Endothelial cell (in vitro differentiated cells): Measurements from ENCODE around the gene NFE2L2. TPM values are rescaled to one million over a fixed set of nuclear protein-coding genes. Genes with fewer than 3 reads are reported as not detected.
A peak's percentile ranks its signal among the peaks of the same experiment; 100 is the strongest.
"Not testable (repeated sequence)": the region's sequence is repeated elsewhere in the genome, so short reads cannot be mapped to it uniquely, and the experiment has no call there.

Experiments used
- DNase-seq: peaks from one replicate; pipeline ENCODE4 v3.0.0; 2021; ENCODE audit warnings: low spot score
- H3K27ac Mint-ChIP-seq: one replicate; pipeline ENCODE4 v1.8.0; 2021; ENCODE audit warnings: mixed read lengths, inconsistent platforms; ENCODE audit not compliant: unreplicated experiment
- H3K27me3 Mint-ChIP-seq: one replicate; pipeline ENCODE4 v1.8.0; 2021; ENCODE audit warnings: mild to moderate bottlenecking, moderate library complexity, mixed read lengths, inconsistent platforms; ENCODE audit not compliant: unreplicated experiment
- H3K36me3 Mint-ChIP-seq: one replicate; pipeline ENCODE4 v1.8.0; 2021; ENCODE audit warnings: mild to moderate bottlenecking, low read depth, mixed read lengths, inconsistent platforms; ENCODE audit not compliant: unreplicated experiment
- H3K4me1 Mint-ChIP-seq: one replicate; pipeline ENCODE4 v1.8.0; 2021; ENCODE audit warnings: mild to moderate bottlenecking, mixed read lengths, inconsistent platforms; ENCODE audit not compliant: unreplicated experiment
- H3K4me3 Mint-ChIP-seq: one replicate; pipeline ENCODE4 v1.8.0; 2021; ENCODE audit warnings: mild to moderate bottlenecking, mixed read lengths, inconsistent platforms; ENCODE audit not compliant: unreplicated experiment
- H3K9me3 Mint-ChIP-seq: one replicate; pipeline ENCODE4 v1.8.0; 2021; ENCODE audit warnings: mixed read lengths, inconsistent platforms; ENCODE audit not compliant: unreplicated experiment
- long read RNA-seq: library from polyadenylated mRNA; unstranded; transcript quantifications from one replicate; pipeline ENCODE4 v2.0.0, GENCODE V29; 2020; ENCODE audit not compliant: unreplicated experiment
- total RNA-seq: library from RNA; stranded (reverse); fragmentation: NEBNext Ultra II Directional; extraction: Animal tissue kit (Norgen Biotek cat#: 25700); gene quantifications from one replicate; pipeline ENCODE4 v1.2.1, GENCODE V29; 2021; ENCODE audit not compliant: unreplicated experiment
- TF ChIP-seq, protein P1 (sequence below): fragments of 200-600 bp; sonication (generic); IDR thresholded peaks from one replicate; pipeline ENCODE4 v1.5.0; 2021; ENCODE audit warnings: antibody characterized with exemption; ENCODE audit not compliant: unreplicated experiment

NFE2L2 gene
- 50.6 TPM for total RNA-seq
- long read RNA-seq, transcript NFE2L2-201 (5 exons, 2,853 nt) = major isoform, 26 of 32 reads
- long read RNA-seq, partial matches to known transcripts = 1 of 32 reads
- long read RNA-seq, other reads (novel, unspliced or antisense) = 2 of 32 reads

DNA sequence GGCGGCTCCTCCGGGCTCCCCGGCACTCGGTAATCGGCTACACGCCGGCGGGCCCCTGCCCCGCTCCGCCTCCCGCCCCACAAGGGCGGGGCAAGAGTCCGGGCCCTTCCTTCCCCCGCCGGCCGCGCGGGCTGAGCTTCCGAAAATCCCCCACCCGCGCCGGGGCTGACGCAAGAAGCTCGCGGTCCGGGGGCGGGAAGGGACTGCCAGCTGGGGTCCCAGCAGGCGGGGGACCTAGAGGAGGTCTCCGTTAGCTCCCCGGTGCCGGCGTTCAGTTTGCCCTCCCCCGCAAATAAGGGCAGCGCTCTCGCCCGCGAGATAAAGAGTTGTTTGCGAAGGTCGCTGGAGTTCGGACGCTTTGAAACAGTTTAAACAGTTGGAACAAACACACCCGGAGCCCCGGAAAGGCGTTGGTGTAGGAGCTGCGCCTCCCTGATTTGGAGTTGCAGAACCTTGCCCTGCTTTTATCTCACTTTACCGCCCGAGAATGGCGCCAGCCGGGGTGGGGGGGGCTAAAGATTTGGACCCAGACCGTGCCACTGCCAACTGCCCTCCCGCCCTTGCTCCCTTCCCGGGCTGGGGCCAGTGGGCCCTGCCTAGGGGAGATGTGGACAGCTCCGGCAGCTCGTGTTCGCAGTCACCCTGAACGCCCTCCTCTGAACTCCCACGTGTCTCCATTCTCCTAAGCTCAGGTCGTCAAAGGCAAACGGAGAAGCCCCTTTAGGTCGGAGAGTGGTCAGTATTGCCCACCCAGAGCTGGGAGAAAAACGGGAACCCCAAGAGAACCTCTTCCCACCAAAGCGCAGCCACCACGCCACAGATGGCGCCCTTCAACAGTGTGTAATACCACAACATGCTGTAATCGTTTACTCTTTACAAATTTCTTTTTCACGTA lies at the start of gene NFE2L2:
TSS of gene NFE2L2 (minus strand) at position 35 of the 895 bp plus-strand sequence. CDS start 151 bp downstream, outside the sequence.
- peak; percentile 77 for DNase-seq
- Mint-ChIP-seq H3K9me3 (no peaks in the 10 kb centered on the region), H3K4me3 (peak within 1 kb of the TSS; percentile 99), H3K27me3 (peaks cover 6% of the 10 kb centered on the region), H3K36me3 (peaks cover 4% of the 10 kb centered on the region), H3K4me1 (peaks cover 32% of the 10 kb centered on the region), H3K27ac (peak within 1 kb of the TSS; percentile 91)
- TF ChIP-seq, protein P1, sequence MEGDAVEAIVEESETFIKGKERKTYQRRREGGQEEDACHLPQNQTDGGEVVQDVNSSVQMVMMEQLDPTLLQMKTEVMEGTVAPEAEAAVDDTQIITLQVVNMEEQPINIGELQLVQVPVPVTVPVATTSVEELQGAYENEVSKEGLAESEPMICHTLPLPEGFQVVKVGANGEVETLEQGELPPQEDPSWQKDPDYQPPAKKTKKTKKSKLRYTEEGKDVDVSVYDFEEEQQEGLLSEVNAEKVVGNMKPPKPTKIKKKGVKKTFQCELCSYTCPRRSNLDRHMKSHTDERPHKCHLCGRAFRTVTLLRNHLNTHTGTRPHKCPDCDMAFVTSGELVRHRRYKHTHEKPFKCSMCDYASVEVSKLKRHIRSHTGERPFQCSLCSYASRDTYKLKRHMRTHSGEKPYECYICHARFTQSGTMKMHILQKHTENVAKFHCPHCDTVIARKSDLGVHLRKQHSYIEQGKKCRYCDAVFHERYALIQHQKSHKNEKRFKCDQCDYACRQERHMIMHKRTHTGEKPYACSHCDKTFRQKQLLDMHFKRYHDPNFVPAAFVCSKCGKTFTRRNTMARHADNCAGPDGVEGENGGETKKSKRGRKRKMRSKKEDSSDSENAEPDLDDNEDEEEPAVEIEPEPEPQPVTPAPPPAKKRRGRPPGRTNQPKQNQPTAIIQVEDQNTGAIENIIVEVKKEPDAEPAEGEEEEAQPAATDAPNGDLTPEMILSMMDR = no peak

DNA sequence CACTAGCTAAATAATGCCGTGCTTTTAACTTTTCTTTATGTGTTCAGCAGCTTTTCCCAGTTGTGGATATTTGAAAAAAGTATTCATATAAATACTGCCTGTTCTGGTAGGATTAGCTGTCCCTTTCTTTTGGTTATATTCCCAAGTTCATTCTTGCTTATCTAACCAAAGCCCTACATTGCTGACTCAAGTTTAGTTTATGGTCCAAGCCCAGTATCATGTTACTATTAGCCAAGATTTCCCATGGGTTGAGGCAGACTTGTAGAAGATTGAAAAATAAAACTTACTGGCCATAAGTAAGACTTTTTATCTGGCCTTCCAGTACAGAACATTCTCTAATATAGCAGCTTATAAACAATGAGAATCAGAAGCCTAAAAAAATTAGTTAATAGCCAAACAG lies 49.7 kb upstream of the NFE2L2 start:
- Mint-ChIP-seq H3K4me3 (no peak overlapping the region), H3K27me3 (peaks cover 1% of the 10 kb centered on the region), H3K36me3 (no peaks in the 10 kb centered on the region), H3K27ac (no peak overlapping the region), H3K4me1 (no peaks in the 10 kb centered on the region), H3K9me3 (no peaks in the 10 kb centered on the region)
- DNase-seq = no peak
- TF ChIP-seq, protein P1 = no peak

DNA sequence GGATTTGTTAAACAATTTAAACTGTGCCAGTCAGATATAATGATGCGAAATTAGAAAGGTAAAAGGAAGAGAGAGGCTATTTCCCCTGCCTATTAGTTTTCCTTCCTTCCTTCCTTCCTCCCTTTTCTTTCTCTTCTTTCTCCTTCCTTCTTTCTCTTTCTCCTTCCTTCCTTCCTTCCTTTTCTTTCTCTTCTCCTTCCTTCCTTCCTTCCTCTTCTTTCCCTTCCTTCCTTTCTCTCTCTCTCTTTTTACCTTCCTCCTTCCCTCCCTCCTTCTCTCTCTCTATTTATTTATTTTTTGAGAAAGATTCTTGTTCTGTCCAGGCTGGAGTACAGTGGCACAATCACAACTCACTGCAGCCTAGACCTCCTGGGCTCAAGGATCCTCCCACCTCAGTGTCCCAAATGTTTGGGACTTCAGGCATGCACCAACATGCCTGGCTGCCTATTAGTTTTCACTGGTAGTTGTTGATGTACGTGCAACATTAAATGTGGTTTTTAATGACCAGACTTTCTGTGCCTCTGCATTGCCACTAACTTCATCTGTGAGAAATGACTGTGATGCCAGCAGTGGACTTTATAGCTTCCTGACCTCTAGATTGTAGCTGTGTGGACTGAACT lies 48.7 kb upstream of the NFE2L2 start:
- Mint-ChIP-seq H3K4me3 (no peak overlapping the region), H3K9me3 (no peaks in the 10 kb centered on the region), H3K4me1 (no peaks in the 10 kb centered on the region), H3K36me3 (no peaks in the 10 kb centered on the region), H3K27ac (no peak overlapping the region), H3K27me3 (peaks cover 1% of the 10 kb centered on the region)
- TF ChIP-seq, protein P1 = no peak
- no peak for DNase-seq

DNA sequence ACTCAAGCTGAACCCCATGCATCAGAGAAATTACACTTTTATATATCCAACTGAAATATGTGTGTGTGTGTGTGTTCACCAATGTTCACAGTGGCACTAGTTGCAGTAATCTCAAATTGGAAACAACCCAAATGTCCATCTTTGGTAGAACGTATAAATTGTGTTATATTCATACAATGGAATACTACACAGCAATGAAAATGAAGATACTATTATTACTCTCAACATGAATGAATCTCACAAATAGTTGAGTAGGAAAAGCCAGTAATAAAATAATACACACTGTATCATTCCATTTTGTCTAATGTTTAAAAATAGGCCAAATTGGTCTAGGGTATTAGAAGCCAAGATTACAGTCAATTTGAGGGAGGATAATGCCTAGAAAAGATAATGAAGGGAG lies 48.0 kb upstream of the NFE2L2 start:
- no peaks in the 10 kb centered on the region for H3K36me3 Mint-ChIP-seq
- H3K27me3 Mint-ChIP-seq = peaks cover 1% of the 10 kb centered on the region
- DNase-seq = no peak
- H3K4me3 Mint-ChIP-seq = no peak overlapping the region
- no peaks in the 10 kb centered on the region for H3K4me1 Mint-ChIP-seq
- TF ChIP-seq, protein P1 = no peak
- H3K9me3 Mint-ChIP-seq = no peaks in the 10 kb centered on the region
- no peak overlapping the region for H3K27ac Mint-ChIP-seq

DNA sequence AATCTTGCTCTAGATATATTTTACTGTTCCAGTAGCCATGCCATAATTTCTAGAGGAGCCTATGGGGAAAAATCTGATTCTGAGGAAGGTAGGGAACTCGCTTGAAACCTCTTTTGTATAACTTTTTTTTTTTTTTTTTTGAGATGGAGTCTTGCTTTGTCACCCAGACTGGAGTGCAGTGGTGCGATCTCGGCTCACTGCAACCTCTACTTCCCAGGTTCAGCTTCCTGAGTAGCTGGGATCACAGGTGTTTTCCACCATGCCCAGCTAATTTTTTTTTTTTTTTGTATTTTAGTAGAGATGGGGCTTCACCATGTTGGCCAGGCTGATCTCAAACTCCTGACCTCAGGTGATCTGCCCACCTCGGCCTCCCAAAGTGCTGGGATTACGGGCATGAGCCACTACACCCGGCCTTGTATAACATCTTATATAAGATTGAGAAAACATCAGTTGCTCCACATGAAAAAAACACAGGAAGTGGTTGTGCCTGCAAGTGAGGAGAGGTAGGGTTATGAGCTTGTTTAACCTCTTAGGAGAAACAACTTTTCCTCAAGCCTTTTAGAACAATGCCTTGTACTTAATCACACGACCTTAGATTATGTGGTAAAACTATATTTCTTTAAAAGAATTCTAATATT lies 45.3 kb upstream of the NFE2L2 start:
- not testable (repeated sequence) for H3K4me1 Mint-ChIP-seq, H3K9me3 Mint-ChIP-seq, DNase-seq, H3K27me3 Mint-ChIP-seq, H3K27ac Mint-ChIP-seq, H3K4me3 Mint-ChIP-seq, H3K36me3 Mint-ChIP-seq
